Measurements from ENCODE around the gene THAP7.
"Not testable (repeated sequence)": the region's sequence is repeated elsewhere in the genome, so short reads cannot be mapped to it uniquely, and the experiment has no call there.

THAP7 gene

DNA sequence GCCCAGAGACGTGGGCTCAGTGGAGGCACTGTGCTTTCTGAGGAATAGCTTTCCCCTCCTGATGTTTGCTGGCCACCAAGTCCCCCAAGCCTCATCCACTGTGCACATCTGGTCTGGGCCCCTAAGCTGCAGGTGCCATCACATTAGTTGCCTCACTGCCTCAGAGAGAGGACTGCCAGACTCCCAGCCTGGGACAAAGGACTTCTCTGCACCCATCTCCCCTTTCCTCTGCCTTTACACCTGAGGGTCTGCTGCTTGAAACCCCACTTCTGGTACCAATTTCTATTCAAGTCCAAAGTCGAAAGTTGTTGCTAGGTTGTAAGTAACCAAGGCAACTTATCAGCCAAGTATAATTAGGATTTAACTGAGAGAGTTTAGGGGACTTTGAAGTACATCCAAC lies 23.5 kb downstream of the THAP7 start:
- DNase-seq (ENCODE audit: low read depth) = no peak

DNA sequence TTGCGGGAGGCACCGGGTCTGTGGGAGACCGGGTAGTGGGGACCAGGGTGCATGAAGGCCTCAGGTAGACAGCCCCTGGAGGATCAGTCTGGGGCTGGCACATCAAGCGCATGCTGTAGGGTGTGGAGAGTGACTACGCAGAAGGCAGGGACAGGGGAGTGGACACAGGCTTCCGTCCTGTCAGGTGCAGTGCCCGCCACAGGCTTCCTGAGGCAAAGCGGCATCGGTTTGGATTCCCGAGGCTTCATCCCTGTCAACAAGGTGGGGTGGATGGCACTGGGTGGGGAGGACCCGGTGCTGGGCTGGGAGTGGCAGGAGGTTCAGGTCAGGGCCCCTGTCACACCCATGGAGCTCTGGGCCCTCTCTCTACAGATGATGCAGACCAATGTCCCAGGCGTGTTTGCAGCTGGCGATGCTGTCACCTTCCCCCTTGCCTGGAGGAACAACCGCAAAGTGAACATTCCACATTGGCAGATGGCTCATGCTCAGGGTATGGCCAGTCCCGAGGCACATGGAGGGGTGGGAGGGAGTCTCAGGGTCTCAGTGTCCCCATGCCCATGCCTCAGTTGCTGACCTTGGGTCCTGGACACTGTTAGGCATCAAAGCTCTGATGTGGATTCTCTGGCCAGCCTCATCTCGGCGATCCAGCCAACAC lies 24.3 kb downstream of the THAP7 start:
- no peak for DNase-seq (ENCODE audit: low read depth)

DNA sequence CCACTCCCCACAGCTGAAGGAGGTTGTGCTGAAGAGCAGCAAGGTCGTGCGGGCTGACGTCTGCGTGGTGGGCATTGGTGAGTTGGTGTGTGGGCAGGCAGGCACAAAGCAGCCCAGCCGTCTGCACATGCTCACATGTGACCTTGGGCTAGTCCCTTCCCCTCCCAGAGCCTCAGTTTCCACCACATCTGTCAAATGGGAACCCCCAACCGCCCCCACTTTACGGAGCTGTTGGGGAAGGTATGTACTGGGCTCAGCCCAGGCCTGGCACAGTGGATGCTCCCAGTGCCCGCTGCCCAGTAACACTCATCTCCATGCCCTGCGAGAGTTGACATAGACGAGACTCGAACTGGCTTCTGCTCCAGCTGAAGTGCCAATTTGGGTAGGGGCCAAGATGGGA lies 24.9 kb downstream of the THAP7 start:
- DNase-seq (ENCODE audit: low read depth) = no peak

DNA sequence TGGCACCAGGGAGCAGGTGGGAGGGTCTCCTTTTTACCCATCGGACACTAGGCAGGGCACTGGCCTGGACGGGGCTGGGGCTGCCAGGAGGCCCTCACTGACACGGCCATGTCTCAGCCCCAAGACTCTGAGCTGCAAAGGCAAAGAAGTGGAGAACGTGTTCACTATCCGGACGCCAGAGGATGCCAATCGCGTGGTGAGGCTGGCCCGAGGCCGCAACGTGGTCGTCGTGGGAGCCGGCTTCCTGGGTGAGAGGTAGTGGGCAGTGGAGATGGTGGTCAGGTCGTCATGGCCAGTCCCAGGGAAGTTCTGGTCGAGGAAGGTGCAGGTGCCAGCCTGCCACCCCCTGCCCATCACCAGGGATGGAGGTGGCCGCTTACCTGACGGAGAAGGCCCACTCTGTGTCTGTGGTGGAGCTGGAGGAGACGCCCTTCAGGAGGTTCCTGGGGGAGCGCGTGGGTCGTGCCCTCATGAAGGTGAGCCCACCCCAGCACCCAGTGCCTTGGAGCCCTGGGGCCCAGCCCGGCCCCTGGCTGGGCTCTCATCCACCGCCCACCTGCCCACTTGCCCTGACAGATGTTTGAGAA lies 25.5 kb downstream of the THAP7 start:
- DNase-seq (ENCODE audit: low read depth) = no peak

DNA sequence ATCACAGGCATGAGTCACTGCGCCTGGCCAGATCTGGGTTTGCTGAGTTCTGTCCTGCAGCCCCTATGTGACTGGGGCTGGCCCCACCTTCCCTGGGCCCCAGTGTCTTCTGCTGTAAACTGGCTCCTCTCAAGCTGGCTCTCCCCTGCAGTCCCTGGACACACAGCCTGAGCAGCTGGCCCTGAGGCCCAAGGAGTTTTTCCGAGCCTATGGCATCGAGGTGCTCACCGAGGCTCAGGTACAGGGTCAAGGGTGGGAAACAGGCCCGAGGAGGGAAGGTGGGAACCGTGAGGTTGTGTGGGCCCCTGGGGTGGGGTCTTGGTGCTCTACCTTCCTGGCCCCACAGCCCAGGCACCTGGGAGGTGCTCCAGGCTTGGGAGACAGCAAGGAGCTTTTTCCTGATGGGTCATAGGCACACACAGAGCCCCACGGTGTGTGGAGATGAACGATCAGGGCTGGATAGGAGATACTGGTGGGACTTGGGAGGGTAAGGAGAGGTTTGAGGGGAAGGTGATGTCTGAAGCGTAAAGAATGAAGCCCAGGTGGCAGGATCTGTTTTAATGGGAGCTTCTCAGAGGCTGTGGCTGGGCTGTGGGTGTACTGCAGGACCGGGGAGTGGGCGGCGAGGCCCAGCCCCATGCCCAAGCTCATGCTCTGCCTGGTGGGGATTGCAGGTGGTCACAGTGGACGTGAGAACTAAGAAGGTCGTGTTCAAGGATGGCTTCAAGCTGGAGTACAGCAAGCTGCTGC lies 26.2 kb downstream of the THAP7 start:
- DNase-seq (ENCODE audit: low read depth) = no peak

DNA sequence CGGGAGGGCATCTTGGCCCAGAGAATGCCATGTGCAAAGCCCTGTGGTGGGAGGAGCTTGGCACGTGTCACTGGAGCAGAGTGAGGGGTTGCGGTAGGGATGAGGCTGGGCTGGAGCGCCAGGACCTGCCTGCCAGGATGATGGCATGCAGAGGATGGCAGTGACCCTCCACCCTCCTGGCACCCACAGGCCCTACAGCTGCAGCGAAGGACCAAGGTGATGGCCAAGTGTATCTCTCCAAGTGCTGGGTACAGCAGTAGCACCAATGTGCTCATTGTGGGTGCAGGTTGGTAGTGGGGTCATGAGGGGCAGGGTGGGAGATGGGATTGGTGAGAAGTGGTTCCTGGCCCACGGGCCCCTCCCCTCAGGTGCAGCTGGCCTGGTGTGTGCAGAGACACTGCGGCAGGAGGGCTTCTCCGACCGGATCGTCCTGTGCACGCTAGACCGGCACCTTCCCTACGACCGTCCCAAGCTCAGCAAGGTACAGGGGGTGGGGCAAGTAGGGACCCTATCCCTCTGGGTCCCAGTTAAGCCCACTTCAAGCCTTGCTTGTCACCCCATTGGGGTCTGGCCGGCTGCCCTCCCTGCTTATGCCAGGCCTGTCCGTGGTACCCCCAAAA lies 27.5 kb downstream of the THAP7 start:
- DNase-seq (ENCODE audit: low read depth) = no peak

DNA sequence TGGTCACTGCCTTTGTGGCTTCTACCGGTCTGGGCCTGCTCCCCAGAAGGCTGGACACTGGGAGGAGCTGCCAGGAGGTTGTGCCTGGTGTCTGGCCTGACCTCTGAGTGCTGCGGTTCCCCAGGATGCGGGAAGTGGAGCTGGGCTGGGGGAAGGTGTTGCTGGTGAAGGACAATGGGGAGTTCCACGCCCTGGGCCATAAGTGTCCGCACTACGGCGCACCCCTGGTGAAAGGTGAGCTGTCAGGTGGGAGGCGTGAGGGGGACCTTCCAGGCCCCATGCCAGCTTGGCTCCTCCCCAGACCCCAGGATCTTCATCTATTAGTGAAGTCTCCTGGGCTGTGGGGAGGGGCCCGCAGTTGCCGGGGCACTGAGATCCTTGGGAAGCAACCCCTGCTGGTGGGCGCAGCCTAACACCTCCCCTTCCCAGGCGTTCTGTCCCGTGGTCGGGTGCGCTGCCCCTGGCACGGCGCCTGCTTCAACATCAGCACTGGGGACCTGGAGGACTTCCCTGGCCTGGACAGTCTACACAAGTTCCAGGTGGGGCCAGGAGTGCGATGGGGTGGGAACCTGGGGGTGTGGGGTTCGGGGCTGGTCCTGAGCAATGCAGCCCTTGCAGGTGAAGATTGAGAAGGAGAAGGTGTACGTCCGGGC lies 28.2 kb downstream of the THAP7 start:
- DNase-seq (ENCODE audit: low read depth) = no peak

DNA sequence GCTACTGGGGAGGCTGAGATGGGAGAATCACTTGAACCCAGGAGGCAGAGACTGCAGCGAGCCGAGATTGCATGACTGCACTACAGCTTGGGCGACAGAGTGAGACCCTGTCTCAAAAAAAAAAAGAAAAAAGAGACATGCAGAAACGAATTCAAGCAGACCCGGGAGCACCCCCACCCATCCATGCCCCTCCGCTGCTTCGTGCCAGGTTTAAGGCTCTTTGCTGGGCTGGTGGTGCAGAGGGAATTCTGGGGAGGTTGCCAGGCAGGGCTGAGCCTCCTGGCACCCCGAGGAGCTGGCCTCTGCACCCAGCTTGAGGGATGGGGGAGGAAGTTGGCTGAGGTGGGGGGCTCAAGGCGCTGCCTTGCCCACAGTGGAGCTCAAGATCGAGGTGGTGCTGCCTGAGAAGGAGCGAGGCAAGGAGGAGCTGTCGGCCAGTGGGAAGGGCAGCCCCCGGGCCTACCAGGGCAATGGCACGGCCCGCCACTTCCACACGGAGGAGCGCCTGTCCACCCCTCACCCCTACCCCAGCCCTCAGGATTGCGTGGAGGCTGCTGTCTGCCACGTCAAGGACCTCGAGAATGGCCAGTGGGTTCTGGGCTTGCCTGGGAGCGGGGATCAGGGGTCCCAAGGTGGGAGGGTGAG lies 28.9 kb downstream of the THAP7 start:
- DNase-seq (ENCODE audit: low read depth) = no peak

DNA sequence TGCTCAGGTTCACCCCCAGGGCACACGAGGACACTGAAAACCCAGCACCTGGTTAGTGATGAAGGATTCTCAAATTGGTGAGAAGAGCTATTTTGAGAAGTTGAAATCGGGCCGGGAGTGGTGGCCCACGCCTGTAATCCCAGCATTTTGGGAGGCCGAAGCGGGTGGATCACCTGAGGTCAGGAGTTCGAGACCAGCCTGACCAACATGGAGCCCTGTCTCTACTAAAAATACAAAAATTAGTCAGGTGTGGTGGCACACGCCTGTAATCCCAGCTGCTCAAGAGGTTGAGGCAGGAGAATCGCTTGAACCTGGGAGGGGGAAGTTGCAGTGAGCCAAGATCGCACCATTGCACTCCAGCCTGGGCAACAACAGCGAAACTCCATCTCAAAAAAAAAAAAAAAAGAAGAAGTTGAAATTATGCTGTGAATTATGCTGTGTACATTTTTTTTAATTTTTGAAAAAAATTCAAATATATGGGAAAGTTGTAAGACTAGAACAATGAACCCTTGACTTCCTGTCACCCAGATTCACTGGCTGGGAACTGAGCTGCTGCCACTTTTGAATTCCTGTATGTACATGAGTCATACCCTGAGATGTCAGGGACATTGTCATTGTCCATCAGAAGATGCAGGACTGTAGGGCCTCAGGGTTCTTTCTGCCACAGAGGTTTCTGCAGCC lies 29.8 kb downstream of the THAP7 start:
- DNase-seq (ENCODE audit: low read depth) = not testable (repeated sequence)

DNA sequence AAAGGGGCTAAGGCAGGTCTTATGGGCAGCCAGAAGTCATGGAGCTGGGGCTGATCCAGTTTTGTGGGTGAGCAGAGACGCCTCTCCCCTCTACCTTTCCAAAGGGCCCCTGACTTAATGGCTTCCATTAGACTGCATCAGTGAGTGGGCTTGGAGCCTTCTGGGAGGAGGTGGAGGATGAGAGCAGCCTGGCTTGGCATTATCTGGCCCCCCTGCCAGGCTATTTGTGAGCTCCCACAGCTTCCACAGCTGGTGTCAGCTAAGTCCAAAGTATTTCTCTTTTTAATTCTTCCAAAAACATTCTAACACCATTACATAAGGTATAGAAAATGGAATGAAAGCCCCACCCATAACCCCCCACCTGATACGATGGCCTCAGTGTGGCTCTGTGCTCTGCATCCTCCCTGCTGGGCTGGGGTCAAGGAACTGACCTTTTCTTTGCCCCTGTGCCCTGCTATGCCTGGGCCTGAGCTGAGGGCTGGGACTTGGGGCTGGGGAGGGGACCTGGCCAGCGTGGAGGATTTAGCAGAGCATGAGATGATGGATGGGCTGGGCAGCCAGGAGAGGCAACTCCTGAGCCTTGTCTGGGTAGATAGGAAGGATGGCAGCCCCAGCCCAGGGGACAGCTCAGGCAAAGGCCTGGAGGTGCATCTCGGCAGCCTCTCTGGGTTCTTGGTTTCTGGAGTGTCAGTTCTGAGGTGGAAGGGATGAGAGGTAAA lies 30.8 kb downstream of the THAP7 start:
- no peak for DNase-seq (ENCODE audit: low read depth)

DNA sequence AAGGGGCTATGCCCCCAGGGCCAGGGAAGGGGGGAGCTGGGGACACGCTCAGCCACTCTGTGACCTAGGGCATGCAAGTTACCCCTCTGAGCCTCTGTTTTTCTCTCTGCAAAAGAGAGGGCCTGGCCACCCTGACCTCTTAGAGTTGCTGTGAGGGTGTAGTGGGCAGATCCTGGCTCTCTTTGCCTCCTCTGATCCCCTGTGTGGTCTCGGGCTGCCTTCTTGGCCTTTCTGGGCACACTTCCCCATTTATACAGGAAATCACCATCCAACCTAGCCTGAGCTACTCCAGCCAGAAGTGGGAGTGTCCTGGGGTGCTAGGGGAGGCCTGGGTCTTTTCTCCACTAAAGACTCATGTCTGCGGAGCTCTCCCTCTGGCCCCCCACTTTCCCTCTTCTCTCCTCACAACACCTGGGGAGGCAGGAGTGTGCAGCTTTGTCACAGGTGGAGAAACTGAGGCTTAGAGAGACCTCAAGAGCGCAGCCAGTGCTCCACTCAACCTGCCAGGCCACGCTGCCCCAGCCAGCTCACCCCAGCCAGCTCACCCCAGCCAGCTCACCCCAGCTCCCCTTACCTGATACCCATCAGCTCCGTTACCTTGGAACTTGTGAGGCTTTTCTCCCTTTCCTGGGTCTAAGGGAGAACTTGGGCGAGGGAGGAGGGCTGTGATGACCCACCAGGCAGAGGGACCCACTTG lies 33.5 kb downstream of the THAP7 start:
- DNase-seq (ENCODE audit: low read depth) = no peak

DNA sequence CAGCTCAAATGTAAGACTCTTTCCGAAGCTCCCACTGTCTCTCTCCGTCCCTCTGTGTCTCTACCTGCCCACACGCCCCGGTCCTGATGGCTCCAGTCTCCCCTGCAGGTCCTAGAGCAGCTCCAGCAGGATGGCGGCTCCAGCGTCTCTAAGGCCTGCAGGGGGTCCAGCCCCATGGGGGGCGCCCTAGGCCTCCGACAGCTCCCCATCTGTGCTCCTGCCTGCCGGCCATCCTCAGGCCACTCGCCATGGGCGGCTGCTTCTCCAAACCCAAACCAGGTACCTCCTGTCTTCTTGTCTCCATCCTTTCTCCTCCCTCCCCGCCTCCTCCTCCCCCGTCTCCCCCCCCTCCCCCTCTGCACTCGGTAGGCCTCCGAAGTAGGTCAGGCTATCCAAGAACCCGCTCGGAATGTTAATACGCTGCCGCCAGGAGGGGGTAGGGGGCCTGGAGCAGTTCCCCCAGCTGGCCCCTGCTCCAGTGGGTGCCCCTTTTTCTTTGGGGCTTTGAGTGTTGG lies 34.2 kb downstream of the THAP7 start:
- no peak for DNase-seq (ENCODE audit: low read depth)

DNA sequence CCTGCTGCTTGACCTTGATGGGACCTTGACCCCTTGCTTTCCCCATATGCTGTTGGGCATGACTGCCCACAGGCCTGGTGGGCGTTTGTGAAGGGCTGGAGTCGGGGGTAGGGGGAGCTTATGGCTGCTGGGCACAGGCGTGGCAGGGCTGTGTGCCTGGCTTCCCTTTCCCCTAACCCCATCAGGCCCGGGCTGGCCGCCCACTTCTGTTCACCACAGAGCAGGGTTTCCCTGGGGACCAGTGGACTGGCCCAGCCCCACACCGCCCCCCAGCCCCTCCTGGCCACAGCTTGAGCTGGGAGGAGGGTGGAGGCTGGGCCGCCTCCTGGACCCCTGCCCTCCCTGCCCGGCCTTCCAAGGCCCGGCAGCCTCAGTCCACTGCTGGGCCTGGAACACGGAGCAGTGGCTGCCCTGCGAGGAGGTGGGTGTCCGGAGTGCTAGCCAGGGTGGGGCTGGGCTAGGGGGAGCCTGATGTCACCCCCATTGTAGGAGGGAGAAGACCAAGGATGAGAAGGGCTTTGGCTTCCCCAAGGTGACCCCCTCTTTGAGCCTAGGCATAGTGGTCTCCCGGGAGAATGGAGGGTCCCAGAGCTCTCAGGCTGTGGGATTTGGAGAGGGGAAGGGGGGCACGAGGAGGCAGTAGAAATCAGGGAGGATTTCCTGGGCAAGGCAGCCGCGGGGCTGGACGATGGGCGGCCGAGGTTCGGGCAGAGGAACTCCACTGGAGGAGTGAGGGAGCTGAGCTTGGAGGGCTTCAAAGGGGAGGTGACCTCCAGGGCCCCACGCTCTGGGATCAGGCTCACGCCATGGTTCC lies 34.8 kb downstream of the THAP7 start, which contains the start of gene AIFM3:
Gene AIFM3, plus strand, starts transcription at position 373 of the 814 bp plus-strand sequence. CDS start 690 bp downstream, outside the sequence.
- DNase-seq (ENCODE audit: low read depth) = no peak

DNA sequence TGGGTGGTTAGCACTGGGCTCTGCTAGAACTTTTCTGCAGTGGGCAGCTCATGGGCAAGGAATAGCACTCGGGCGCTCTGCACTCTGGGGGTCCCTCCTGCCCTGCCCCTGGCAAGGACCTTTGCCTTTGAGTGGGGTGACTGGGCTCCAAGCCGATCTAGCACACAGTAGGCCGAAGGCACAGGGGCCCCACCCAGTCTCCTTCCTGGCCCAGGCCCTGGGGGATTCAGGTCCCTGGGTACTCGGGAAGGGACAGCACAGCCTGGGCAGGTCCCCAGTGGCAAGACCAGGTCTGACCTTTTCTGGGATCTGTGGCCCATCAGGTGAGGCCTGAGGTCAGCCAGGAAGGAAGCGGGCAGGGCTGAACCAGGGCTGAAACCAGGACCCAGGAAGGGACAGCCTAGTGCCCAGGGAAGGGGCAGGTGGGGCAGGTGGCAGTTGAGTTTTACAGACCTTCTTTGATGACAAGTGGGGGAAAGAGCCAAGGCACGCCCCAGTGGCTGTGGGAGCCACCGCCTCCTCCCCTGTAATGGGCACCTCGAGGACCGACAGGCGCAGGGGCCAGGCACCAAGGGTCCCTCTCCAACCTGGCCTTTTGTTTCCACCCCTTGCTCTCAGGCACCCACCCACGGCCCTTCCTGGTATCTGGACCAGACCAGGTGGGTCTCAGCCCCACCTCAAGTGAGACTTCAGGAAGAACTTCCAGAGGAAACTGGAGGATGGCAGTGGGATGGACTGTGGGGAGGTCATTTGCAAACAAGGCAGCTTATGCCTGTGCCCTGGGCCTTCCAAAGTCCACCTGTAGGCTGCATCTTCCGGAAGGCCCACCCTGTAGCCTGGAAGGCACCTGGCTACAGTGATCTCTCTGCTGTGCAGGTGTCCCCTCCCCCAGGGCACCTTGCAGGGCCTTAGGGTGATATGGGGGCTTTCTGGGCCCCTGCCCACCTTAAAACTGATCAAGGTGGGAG lies 35.7 kb downstream of the THAP7 start:
- no peak for DNase-seq (ENCODE audit: low read depth)

DNA sequence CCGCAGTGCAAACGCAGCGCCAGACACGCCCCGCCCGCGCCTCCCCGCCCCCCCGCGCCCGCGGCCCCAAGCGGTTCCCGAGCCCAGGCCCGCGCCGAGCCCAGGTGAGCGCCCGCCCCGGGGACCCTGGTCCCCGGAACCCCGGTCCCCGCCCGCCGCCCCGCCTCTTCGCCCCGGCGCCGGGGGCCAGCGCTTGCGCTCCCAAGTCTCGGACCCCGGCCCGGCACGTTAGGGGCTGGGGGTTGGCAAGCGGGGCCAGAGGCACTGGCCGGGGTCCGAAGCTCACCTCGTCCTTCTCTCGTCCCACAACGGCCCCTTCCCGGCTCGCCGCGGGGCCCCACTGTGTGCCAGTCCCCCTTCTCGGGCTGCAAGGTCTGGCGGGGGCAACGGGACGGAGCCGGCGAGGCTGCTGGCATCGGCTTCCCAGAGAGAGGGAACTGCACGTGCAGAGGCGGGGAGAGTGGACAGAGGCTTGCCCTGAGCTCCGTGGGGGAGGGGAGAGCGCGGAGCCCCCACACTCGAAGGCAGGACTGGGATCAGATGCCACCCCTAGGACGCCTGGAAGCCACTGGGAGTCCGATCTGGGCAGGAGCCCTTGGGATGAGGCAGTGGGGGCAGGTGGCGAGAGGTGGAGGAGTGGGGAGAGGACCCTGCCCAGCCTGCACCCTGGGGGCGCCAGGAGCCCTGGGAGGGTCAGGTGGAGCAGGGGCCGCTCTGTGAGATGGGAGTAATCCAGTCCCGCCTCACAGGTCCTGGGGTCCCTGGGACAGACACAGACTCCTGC lies 36.6 kb downstream of the THAP7 start:
- no peak for DNase-seq (ENCODE audit: low read depth)

DNA sequence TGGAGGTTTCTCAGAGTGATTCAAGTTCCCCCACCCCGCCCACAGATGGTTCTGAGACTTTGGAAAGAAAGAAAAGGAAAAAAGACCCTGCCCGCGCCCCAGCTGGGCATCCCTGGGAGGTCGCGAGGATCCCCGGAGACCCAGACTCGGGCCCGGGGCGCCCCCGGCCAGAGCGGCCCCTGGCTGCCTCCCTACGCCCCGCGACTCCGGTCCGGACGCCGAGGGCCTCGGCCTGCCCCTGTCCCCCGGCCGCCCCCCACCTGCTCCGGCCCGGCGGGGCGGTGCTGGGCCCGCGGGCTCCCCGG lies 37.2 kb downstream of the THAP7 start:
- no peak for DNase-seq (ENCODE audit: low read depth)

Data from stimulated activated CD8-positive, alpha-beta memory T cell treated with anti-CD3 and anti-CD28 coated beads, Interleukin-15, amount 100 ng/mL, for 1 hour (primary cell).